ENCODE data around the gene NAE1.

Gene NAE1

DNA sequence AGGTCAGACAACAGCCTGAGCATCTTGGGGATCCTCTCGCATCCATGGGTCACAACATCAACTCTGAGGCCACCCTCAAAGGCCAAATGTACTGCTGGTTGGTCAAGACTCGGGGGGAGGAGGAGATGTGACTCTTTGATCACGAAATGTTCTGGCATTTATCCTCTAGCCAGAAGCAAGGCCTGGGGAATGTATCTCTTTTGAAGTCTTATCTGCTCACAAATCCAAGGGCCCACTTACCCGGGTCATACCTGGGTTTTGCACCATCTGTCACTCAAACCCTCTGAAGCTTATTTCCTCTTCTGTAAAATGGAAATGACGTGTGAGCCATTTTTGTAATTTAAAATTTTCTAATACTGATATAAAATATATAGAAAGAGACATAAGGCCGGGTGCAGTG lies 26.7 kb upstream of the NAE1 start:
- peak; percentile 9 for DNase-seq (ENCODE audit: low spot score)
- in situ Hi-C loops (cut with MboI; ENCODE audit: low pct_unique_long_range_greater_than_20kb, low sequenced_read_pairs, unreplicated experiment) = loop anchor here (25.0 kb wide), 1 partner anchor 445 kb away; no protein-coding TSS in a partner anchor
- TF ChIP-seq, protein P1, sequence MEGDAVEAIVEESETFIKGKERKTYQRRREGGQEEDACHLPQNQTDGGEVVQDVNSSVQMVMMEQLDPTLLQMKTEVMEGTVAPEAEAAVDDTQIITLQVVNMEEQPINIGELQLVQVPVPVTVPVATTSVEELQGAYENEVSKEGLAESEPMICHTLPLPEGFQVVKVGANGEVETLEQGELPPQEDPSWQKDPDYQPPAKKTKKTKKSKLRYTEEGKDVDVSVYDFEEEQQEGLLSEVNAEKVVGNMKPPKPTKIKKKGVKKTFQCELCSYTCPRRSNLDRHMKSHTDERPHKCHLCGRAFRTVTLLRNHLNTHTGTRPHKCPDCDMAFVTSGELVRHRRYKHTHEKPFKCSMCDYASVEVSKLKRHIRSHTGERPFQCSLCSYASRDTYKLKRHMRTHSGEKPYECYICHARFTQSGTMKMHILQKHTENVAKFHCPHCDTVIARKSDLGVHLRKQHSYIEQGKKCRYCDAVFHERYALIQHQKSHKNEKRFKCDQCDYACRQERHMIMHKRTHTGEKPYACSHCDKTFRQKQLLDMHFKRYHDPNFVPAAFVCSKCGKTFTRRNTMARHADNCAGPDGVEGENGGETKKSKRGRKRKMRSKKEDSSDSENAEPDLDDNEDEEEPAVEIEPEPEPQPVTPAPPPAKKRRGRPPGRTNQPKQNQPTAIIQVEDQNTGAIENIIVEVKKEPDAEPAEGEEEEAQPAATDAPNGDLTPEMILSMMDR (IDR thresholded peaks at IDR 0.05; ENCODE audit: extremely low read depth, insufficient read depth, missing control alignments) = no peak

DNA sequence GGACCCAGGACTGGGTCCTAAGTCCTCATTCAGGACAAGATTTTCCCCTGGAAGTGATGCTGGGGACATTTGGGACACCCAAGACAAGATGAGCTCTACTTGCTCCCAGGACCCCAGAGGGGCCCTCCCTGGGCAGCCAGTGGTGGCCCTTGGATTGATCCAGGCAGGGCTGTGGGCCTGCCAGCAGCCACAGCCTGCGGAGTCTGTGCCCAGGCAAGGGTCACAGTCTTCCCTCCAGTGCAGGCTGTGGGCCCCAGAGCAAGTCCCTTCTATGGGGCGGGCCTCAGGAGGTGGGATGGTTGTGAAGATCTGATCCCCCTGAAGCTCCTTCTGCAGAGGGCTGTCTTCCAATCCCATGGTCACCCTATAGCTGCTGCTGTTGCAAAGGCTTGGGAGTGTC lies 26.0 kb upstream of the NAE1 start:
- TF ChIP-seq, protein P1 (IDR thresholded peaks at IDR 0.05; ENCODE audit: extremely low read depth, insufficient read depth, missing control alignments) = no peak
- in situ Hi-C loops (cut with MboI; ENCODE audit: low pct_unique_long_range_greater_than_20kb, low sequenced_read_pairs, unreplicated experiment) = loop anchor here (25.0 kb wide), 1 partner anchor 444 kb away; no protein-coding TSS in a partner anchor
- DNase-seq (ENCODE audit: low spot score) = no peak

DNA sequence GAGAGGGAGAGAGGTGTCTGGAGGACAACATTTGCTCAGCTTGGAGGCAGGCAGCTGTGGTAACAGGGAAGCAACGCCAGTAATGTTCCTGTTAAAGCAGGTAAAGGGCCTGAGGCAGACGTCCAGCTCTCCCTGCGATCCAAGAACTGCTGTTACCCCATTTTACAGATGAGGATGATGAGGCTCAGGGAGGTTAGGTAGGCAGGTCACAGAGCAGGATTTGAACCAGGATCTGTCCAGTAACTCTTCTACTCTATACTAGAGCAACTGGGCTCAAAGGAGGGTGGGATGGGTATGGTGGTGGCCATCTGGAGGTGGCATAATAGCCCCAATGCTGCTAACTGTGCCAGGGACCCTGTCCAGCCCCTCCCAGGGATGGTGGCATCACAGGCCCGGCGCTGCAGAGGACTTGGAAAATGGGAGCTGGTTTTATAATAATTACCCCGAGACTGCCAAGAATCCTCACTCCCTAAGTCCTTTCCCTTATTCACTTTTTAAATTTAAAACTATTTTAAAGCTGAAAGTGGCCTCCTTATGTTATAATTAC lies 25.5 kb upstream of the NAE1 start:
- in situ Hi-C loops (cut with MboI; ENCODE audit: low pct_unique_long_range_greater_than_20kb, low sequenced_read_pairs, unreplicated experiment) = loop anchor here (25.0 kb wide), 1 partner anchor 444 kb away; no protein-coding TSS in a partner anchor
- TF ChIP-seq, protein P1 (IDR thresholded peaks at IDR 0.05; ENCODE audit: extremely low read depth, insufficient read depth, missing control alignments) = no peak
- no peak for DNase-seq (ENCODE audit: low spot score)

DNA sequence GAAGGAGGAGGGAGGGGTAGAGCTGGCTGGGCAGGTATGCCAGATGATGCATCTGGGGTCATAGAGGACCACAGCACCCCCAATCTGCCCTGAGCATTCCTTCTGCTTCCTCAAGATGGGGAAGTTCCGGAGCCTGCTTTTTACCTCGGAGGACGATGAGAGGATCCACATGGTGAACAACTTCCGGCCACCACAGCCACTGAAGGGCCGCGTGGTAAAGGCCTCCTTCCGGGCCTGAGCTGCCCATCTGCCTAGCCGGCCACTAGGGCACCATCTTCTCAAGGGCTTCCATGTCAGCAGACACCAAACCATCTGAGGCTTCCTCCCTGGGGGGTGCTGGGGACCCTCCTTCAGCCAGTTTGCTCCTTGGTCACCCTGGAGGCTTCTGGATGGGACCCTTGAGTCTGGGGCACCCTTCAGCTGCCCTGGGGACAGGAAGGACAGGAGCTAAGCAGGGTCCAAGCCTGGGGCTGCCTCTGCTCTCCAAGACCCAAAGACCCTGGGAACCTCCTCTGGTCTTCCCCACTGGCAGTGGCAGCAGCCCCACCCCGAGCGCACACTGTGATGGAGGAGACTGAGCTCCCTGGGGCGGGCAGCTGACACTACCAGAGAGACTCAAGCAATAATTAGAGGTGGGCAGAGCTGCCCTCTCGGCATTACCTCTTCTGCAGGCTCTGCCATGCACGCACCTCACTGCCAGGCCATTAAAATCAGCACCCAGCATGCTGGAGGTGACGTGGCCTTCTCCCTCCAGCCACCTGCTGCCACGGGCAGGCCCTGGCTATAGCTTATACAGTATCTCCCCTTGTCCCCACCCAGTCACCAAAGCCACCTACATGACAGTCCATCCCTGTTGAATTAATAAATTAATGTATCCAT lies 22.7 kb upstream of the NAE1 start:
- DNase-seq (ENCODE audit: low spot score) = no peak
- TF ChIP-seq, protein P1 (IDR thresholded peaks at IDR 0.05; ENCODE audit: extremely low read depth, insufficient read depth, missing control alignments) = no peak
- in situ Hi-C loops (cut with MboI; ENCODE audit: low pct_unique_long_range_greater_than_20kb, low sequenced_read_pairs, unreplicated experiment) = loop anchor here (25.0 kb wide), 1 partner anchor 441 kb away; no protein-coding TSS in a partner anchor

DNA sequence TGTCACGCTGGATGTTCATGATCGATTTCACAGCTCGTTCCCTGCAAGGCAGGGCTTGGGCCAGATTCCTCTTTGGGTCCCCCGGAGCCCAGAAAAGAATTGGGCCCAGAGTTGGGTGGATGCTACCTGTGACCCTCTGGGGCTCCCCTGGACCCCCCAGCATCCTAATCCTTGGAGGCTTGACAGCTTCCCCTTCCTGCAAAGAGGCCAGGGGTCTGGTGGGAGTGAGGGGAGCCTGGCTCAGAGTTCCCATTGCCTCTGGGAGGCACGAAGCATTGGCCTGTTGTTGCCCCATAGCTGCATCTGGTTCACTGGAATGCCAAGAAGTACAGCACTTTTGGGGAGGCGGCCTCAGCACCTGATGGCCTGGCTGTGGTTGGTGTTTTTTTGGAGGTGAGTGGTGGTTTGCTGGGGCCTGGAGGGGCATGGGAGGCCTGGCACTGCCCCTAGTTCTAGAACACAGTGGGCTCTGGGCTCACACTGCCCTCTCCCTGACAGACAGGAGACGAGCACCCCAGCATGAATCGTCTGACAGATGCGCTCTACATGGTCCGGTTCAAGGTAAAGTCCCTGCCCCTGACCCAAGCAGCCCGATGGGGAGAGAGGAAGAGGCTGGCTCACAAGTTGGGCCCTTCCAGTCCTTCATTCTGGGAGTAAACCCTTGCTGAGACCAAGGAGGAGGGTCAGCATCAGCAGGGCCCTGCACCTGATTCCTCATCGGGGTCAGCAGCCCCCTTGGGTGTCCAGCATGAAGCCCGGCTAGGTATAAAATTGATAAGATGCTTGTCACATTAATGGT lies 20.6 kb upstream of the NAE1 start:
- DNase-seq (ENCODE audit: low spot score) = no peak
- TF ChIP-seq, protein P1 (IDR thresholded peaks at IDR 0.05; ENCODE audit: extremely low read depth, insufficient read depth, missing control alignments) = no peak
- in situ Hi-C loops (cut with MboI; ENCODE audit: low pct_unique_long_range_greater_than_20kb, low sequenced_read_pairs, unreplicated experiment) = loop anchor here (25.0 kb wide), 1 partner anchor 439 kb away; no protein-coding TSS in a partner anchor

Measured in GM13977 (cell line).